HepG2 (cell line): Measurements from ENCODE around the gene NPPA. TPM values are rescaled to one million over a fixed set of nuclear protein-coding genes. Genes with fewer than 3 reads are reported as not detected.
A peak's percentile ranks its signal among the peaks of the same experiment; 100 is the strongest.

ENCODE experiments used
- ARID4A ChIP-seq: sonication (generic); formaldehyde crosslinking; IDR thresholded peaks from 2 replicates; pipeline ENCODE4 v1.5.0; 2020; ENCODE audit warnings: mild to moderate bottlenecking, missing genetic modification reagents, borderline replicate concordance
- ARID5B ChIP-seq: IDR thresholded peaks from 2 replicates; pipeline ENCODE4 v1.4.0; 2020; ENCODE audit warnings: mild to moderate bottlenecking, missing genetic modification reagents
- ESRRA ChIP-seq: sonication (generic); formaldehyde crosslinking; IDR thresholded peaks from 2 replicates; pipeline ENCODE4 v1.5.1; 2020; ENCODE audit warnings: mild to moderate bottlenecking, low read depth, missing genetic modification reagents
- HDAC2 ChIP-seq: sonication (generic); formaldehyde crosslinking; IDR thresholded peaks from 2 replicates; pipeline ENCODE4 v1.4.0; 2020; ENCODE audit warnings: missing genetic modification reagents
- KDM2A ChIP-seq: sonication (generic); formaldehyde crosslinking; IDR thresholded peaks from 2 replicates; pipeline ENCODE4 v1.4.0; 2020; ENCODE audit warnings: low read depth, missing genetic modification reagents, borderline replicate concordance
- KLF12 ChIP-seq: sonication (generic); formaldehyde crosslinking; IDR thresholded peaks from 2 replicates; pipeline ENCODE4 v1.4.0; 2020; ENCODE audit warnings: missing genetic modification reagents, borderline replicate concordance
- MAFF ChIP-seq: IDR thresholded peaks from 2 replicates; pipeline ENCODE4 v1.6.1; 2011; ENCODE audit warnings: low read depth, low read length, improper control_type of control experiment
- MYC ChIP-seq: sonication (generic); formaldehyde crosslinking; IDR thresholded peaks from 2 replicates; pipeline ENCODE4 v1.9.0; 2021; ENCODE audit warnings: missing genetic modification reagents, borderline replicate concordance
- NCOA1 ChIP-seq: sonication (generic); formaldehyde crosslinking; IDR thresholded peaks from 2 replicates; pipeline ENCODE4 v1.9.0; 2021; ENCODE audit warnings: missing genetic modification reagents
- NCOA5 ChIP-seq: sonication (generic); formaldehyde crosslinking; IDR thresholded peaks from 2 replicates; pipeline ENCODE4 v1.4.0; 2020; ENCODE audit warnings: missing genetic modification reagents
- POLR2A ChIP-seq, 2 experiments: IDR thresholded peaks; 2 replicates each; pipeline ENCODE4 v1.6.1; 2011; ENCODE audit warnings: low read depth in 2 of 2, low read length in 2 of 2, mild to moderate bottlenecking in 1 of 2, moderate library complexity in 1 of 2; ENCODE audit not compliant: insufficient read depth in 1 of 2
- SMC3 ChIP-seq: IDR thresholded peaks from 2 replicates; pipeline ENCODE4 v1.6.1; 2011; ENCODE audit warnings: low read length, improper control_type of control experiment
- SNRNP70 ChIP-seq: fragments of 200-400 bp; formaldehyde crosslinking; IDR thresholded peaks from 2 replicates; pipeline ENCODE4 v1.6.1; 2017; ENCODE audit warnings: mild to moderate bottlenecking, low read depth, low read length, moderate library complexity
- TBL1XR1 ChIP-seq: fragments of 150-350 bp; IDR thresholded peaks from 2 replicates; pipeline ENCODE4 v1.6.1; 2014; ENCODE audit warnings: borderline replicate concordance, low read length; ENCODE audit not compliant: partially characterized antibody
- TCF7L2 ChIP-seq: IDR thresholded peaks from 2 replicates; pipeline ENCODE4 v1.6.1; 2011; ENCODE audit warnings: mild to moderate bottlenecking, low read depth, low read length, moderate library complexity
- TEAD3 ChIP-seq: optimal IDR thresholded peaks from 2 replicates; pipeline ENCODE3; 2016; ENCODE audit warnings: borderline replicate concordance
- U2AF1 ChIP-seq: fragments of 200-400 bp; formaldehyde crosslinking; optimal IDR thresholded peaks from 2 replicates; pipeline ENCODE3; 2017; ENCODE audit warnings: mild to moderate bottlenecking, low read depth, low read length
- ZFX ChIP-seq: sonication (generic); formaldehyde crosslinking; IDR thresholded peaks from 2 replicates; pipeline ENCODE4 v1.4.0; 2020; ENCODE audit warnings: mild to moderate bottlenecking, low read depth, missing genetic modification reagents, moderate library complexity
- ZKSCAN1 ChIP-seq: fragments of 150-350 bp; IDR thresholded peaks from 2 replicates; pipeline ENCODE4 v1.6.1; 2014; ENCODE audit warnings: low read length
- ZNF224 ChIP-seq: sonication (generic); formaldehyde crosslinking; IDR thresholded peaks from 2 replicates; pipeline ENCODE4 v1.5.0; 2020; ENCODE audit warnings: mild to moderate bottlenecking, missing genetic modification reagents
- ZNF501 ChIP-seq: sonication (generic); formaldehyde crosslinking; IDR thresholded peaks from 2 replicates; pipeline ENCODE4 v1.5.1; 2020; ENCODE audit warnings: mild to moderate bottlenecking, moderate library complexity, missing genetic modification reagents
- ZNF747 ChIP-seq: sonication (generic); formaldehyde crosslinking; IDR thresholded peaks from 2 replicates; pipeline ENCODE4 v1.8.1; 2023; ENCODE audit warnings: missing genetic modification reagents, mild to moderate bottlenecking, borderline replicate concordance
- ZNF792 ChIP-seq: IDR thresholded peaks from 2 replicates; pipeline ENCODE4 v1.6.1; 2016
- polyA plus RNA-seq, 8 experiments: library from polyadenylated mRNA; depleted of rRNA in 3 of 8; stranded (reverse) in 7 of 8; unstranded in 1 of 8; fragments of >200 nt; fragmentation: Illumina TruSeq in 4 of 8; extraction: Trizol in 4 of 8; gene quantifications; 2 replicates each; pipeline versions ENCODE4 v1.2.1 to v1.2.3, GENCODE V29; 2011 to 2016; ENCODE audit warnings: low read depth in 4 of 8, missing spikeins in 1 of 8, mixed read lengths in 1 of 8; ENCODE audit not compliant: insufficient read depth in 1 of 8
- total RNA-seq, 5 experiments: library from RNA; depleted of rRNA; stranded (reverse); fragments of >200 nt; fragmentation: Illumina TruSeq; extraction: Trizol; gene quantifications; 2 replicates each; pipeline ENCODE4 v1.2.3, GENCODE V29; 2016; ENCODE audit warnings: low read depth in 1 of 5

NPPA gene
- total and polyA plus RNA-seq, 2 of the 13 experiments (the other 11 are each of a cell fraction or from before 2014, with no cell fraction given), result not detected

- peak; percentile 90 for TF ChIP-seq ARID5B (CRISPR knock-in tag)
- peak; percentile 95 for TF ChIP-seq HDAC2 (CRISPR knock-in tag)
- TF ChIP-seq ESRRA (CRISPR knock-in tag), result peak; percentile 82
- peak; percentile 64; the same call in 1 of the 2 replicates for TF ChIP-seq ARID4A (CRISPR knock-in tag)
- TF ChIP-seq NCOA5 (CRISPR knock-in tag), result no peak
- TF ChIP-seq TCF7L2, result no peak
- 0 out of 2 replicates have a peak, but pooled peaks have one; percentile 41 for TF ChIP-seq ZKSCAN1
- TF ChIP-seq SMC3, result peak; percentile 39; the same call in 1 of the 2 replicates
- peak; percentile 51; the same call in 1 of the 2 replicates for TF ChIP-seq ZNF501 (CRISPR knock-in tag)
- TF ChIP-seq ZNF224, result 0 out of 2 replicates have a peak, but pooled peaks have one; percentile 13
- TF ChIP-seq POLR2A (IDR thresholded peaks at IDR 0.05; ENCODE audit: insufficient read depth in 1 of 2, low read depth in 2 of 2, low read length in 2 of 2), result peak in 1 of 2 experiments; percentile 29; a peak in 1 of 4 replicates
- peak; percentile 58 for TF ChIP-seq ZFX
- TF ChIP-seq SNRNP70, result no peak
- TF ChIP-seq KLF12 (CRISPR knock-in tag), result peak; percentile 54; the same call in 1 of the 2 replicates
- TF ChIP-seq TEAD3 (CRISPR knock-in tag), result peak; percentile 89
- TF ChIP-seq ZNF792 (CRISPR knock-in tag), result peak; percentile 15; the same call in 1 of the 2 replicates
- TF ChIP-seq TBL1XR1, result peak; percentile 80
- TF ChIP-seq U2AF1, result no peak
- TF ChIP-seq MYC (CRISPR knock-in tag), result peak; percentile 82
- peak; percentile 77; the same call in 1 of the 2 replicates for TF ChIP-seq KDM2A (CRISPR knock-in tag)
- TF ChIP-seq NCOA1 (CRISPR knock-in tag), result peak; percentile 34; the same call in 1 of the 2 replicates
- TF ChIP-seq ZNF747 (CRISPR knock-in tag), result peak; percentile 19; the same call in 1 of the 2 replicates
- TF ChIP-seq MAFF, result 0 out of 2 replicates have a peak, but pooled peaks have one; percentile 12
These were observed 5.2 kb downstream of the NPPA start (continued) for GRCh38 chr1:11842154-11843041.
